WI38 (cell line): Measurements from ENCODE around the gene TCEA3.

Source experiments
- H3K4me3 ChIP-seq: 2 replicates; pipeline ENCODE4 v1.5.1; 2011; ENCODE audit warnings: low read depth, mild to moderate bottlenecking, control low read depth, low read length
- TF ChIP-seq, protein P1 (sequence below): IDR thresholded peaks from 2 replicates; pipeline ENCODE4 v1.5.1; 2012; ENCODE audit warnings: low read depth, mild to moderate bottlenecking, control low read depth, low read length

TCEA3 gene

DNA sequence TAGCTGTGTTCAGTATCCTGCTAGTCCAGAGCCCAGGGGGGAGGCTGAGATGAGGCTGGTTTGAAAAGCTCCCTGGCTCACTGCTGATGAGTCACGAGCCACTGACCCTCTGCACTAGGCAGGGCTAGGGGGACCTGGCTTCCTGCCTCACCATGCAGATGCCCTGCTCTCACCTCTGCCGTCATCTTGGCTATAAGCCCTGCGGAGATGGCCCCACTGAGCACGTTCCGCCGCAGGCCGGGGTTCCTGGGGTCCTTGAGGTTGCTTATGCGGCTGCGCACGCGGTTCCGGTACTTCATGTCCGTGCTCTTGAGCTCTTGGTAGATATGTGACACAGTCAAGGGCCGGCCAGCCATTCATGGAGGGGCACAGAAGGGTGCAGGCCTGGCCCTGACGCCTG lies 30.8 kb downstream of the TCEA3 start:
- TF ChIP-seq, protein P1, sequence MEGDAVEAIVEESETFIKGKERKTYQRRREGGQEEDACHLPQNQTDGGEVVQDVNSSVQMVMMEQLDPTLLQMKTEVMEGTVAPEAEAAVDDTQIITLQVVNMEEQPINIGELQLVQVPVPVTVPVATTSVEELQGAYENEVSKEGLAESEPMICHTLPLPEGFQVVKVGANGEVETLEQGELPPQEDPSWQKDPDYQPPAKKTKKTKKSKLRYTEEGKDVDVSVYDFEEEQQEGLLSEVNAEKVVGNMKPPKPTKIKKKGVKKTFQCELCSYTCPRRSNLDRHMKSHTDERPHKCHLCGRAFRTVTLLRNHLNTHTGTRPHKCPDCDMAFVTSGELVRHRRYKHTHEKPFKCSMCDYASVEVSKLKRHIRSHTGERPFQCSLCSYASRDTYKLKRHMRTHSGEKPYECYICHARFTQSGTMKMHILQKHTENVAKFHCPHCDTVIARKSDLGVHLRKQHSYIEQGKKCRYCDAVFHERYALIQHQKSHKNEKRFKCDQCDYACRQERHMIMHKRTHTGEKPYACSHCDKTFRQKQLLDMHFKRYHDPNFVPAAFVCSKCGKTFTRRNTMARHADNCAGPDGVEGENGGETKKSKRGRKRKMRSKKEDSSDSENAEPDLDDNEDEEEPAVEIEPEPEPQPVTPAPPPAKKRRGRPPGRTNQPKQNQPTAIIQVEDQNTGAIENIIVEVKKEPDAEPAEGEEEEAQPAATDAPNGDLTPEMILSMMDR: no peak
- H3K4me3 ChIP-seq: no peak overlapping the region

DNA sequence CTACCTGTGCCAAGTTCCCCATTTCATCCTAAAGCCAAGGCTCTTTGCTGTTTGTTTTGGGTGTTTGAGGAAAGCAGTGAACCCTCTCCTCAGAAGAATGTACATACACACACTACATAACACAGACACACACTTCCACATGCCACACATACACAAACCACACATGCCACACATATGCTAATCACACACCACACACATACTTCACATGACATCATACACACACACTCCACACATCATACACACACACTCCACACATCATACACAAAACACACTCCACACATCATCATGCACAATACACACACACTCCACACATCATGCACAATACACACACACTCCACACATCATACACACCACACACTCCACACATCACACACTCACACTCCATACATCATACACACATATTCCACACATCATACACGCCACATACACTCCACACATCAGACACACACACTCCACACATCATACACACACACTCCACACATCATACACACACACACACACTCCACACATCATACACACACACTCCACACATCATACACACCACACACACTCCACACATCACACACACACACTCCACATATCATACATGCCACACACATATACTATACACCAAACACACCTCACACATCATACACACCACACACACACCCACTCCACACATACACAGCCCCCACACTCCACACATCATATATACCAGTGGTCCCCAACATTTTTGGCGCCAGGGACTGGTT lies 32.3 kb downstream of the TCEA3 start:
- TF ChIP-seq, protein P1: no peak
- no peak overlapping the region for H3K4me3 ChIP-seq

DNA sequence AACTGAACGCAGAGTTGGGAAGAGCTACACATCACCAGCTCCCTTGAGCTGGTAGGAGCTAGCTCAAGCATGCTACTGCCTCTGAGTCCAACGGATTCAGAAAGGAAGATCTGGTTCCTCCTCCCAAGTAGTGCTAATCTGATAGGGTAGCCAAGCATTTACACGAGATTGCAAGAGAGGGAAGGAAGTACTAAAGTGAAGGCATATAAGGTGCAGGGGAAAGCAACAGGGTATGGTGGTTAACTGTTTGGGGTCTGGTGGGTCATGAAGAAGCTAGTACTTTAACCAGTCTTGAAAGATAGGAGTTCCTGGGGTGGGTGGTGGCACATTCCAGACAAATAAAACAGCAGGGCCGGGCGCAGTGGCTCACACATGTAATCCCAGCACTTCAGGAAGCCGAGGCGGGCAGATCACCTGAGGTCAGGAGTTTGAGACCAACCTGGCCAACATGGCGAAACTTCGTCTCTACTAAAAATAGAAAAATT lies 34.7 kb downstream of the TCEA3 start:
- TF ChIP-seq, protein P1: no peak

DNA sequence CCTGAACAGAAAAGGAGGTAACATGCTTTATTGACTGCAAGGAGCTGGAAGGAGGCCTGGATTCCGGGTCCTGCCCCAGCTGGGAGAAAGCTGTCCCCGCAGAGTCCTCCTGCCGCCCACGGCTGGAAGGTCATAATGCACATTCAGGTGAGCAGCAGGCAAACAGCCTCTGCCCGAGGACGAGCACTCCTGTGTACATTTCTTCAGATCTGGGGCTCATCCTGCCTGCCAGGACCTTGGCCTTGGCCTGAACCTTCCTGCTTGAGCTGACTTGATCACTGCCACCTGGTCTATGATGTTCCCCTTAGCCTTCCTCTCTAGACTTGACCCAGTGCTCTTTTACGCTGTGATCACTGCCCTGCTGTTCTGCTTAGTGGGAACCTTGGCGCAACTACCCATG lies 37.1 kb downstream of the TCEA3 start:
- TF ChIP-seq, protein P1: no peak

More for the DNA sequence above, 34.7 kb downstream of the TCEA3 start:
- no peak overlapping the region for H3K4me3 ChIP-seq

DNA sequence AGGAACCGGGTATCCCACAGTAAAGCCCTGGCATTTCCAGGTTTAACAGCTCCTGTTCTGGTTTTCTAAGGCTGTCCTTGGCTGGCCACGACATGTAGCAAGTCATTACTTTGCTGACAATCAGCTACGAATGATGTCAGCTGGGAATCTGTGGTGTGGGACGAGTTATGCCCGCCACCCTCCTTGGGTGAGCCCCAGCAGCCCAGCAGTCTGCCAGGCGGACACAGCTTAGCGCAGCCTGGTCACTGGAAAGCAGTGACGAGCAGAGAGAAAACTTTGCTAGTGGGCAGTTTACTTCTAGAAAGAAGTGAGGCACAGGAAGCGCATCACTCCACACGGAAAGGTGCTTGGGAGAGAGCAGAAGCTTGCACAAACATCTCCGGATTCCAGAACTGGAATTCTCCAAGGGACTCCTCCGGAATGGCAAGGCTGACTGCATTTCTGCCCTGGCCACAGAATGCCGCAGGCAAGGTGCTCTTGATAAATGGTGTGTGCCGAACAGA lies 39.4 kb downstream of the TCEA3 start:
- TF ChIP-seq, protein P1: no peak
- H3K4me3 ChIP-seq: no peak overlapping the region

More for the DNA sequence above, 37.1 kb downstream of the TCEA3 start:
- H3K4me3 ChIP-seq: no peak overlapping the region

DNA sequence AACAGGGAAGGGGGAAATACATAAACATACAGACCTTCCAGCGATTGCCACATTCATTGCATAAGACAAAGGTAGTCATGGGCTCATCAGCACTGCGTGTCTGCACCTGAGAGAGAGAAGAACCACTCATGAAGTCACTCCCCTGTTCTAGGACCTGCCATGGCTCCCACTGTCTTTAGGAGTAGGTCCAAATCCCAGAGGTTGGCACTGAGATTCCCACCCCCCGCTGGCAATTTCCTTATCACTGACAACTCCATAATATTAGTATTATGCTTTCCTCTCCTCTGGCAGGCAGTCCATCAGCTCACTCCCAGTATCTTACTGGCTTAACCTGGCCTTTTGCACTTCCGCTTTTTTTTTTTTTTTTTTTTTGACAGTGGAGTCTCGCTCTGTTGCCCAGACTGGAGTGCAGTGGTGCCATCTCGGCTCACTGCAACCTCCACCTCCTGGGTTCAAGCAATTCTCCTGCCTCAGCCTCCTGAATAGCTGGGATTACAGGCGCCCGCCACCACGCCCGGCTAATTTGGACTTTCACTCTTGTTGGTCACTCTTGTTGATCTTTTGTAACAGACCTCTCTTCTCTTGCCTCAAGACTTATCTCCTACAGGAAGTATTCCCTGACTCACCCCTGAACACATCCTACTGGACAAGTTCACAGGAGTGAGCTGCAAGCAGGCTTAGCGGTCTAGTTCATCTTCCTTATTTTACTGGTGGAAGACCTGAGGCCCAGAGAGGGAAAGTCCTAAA lies 40.1 kb downstream of the TCEA3 start:
- TF ChIP-seq, protein P1: no peak
- H3K4me3 ChIP-seq: no peak overlapping the region
